ACHN (cell line): Measurements from ENCODE around the gene OR52J3.
A peak's percentile ranks its signal among the peaks of the same experiment; 100 is the strongest.
"Not testable (repeated sequence)": the region's sequence is repeated elsewhere in the genome, so short reads cannot be mapped to it uniquely, and the experiment has no call there.

Experiments
- DNase-seq: peaks from one replicate; pipeline ENCODE4 v3.0.0-alpha.2; 2015
- in situ Hi-C: cut with HindIII; loops from 2 replicates; pipeline ENCODE4 v1.10.0; 2017; ENCODE audit warnings: low sequenced_read_pairs, low pct_ligation_motif_present, low pct_unique_long_range_greater_than_20kb

The OR52J3 gene

DNA sequence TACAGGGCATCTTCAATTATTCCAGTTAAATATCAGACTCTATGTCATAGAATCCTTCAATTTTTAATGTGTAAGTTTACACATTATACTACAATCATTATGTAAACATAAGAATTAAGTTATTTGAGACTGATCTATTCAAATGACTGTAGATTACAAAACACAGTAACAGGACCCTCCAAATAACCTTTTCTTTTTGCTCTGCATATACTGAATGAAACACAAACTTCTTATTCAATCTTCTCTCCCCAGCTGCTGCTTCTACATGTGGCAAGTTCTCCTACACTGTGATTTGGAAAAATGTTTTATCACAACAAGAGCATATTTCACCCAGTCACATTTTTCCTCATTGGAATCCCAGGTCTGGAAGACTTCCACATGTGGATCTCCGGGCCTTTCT lies at the start of gene OR52J3:
OR52J3 (plus strand) TSS at position 301 of the 400 bp plus-strand sequence; CDS start at position 301, 0 bp downstream.
- no peak for DNase-seq
- in situ Hi-C loops = no loop called here

DNA sequence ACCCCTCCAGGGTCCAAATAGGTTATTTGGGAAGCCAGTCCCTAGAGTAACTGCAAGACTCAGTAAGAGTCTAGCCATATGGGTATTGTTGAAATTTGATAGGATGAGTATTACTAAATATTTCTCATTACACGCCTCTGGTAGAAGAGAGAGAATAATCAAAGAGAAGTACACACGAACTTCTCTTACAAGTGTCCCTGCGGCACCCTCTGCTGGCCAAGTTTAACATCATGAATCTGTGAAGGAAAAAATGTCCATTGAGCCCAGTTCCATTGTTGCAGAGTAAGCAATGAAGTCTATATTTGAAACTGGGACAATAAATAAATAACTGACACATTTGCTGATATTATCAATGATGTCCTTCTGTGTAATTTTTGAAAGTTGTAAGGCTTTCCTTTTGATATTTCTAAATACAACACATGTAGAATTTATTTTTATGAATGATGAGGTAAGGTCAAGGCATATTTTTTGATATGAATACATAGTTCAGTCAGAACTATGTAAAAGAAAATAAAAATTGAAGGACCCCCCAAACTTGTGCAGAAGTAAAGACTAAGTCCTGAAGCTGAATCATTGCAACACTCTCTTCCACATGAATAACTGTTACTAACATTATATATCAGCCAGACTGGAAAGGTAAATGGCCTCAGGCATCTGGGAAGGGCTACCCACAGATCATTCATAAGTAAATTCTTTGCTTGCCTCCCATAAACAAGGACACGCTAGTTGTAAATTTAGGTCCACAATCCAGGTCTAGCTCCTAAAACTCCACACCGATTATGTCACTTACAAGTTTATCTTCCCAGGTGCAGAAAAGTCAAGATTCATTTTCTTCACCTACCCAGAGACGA lies 41.7 kb upstream of the OR52J3 start:
- in situ Hi-C loops = no loop called here
- peak; percentile 54 for DNase-seq

DNA sequence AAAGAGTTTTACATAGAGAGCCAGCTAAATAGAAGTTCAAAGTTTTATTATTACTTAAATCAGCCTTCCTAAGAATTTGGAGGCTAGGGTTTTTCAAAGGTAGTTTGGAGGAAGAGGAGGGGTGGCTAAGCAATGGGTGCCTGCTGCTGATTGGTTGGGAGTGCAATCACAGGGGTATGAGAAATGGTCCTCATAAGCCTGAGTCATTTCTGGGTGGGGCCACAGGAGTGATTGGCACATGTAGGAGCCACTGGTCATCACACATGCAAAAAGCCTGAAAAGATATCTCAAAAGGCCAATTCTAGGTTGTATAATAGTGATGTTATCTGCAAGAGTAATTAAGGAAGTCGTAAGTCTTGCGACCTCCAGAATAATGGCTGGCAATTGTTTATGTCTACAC lies 38.8 kb upstream of the OR52J3 start:
- DNase-seq = no peak
- in situ Hi-C loops = no loop called here

DNA sequence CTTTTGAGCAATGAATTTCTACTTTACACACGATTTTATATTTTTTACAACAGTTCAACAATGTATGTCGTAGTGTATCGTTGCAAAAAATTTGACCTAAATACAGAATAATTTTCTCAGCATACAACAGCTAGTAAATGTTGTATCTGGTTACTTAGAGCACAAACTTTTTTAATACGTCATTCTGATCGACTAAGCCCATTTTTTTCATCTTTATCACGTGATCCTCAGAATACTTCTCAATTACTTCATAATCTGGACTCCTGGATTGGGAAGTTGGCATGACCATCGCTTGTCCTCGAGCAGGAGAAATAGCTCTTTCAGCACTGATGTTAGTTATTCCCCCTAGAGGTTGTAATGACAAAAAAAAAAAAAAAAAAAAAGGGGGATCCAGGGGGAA lies 35.1 kb upstream of the OR52J3 start:
- DNase-seq = no peak
- in situ Hi-C loops = no loop called here

DNA sequence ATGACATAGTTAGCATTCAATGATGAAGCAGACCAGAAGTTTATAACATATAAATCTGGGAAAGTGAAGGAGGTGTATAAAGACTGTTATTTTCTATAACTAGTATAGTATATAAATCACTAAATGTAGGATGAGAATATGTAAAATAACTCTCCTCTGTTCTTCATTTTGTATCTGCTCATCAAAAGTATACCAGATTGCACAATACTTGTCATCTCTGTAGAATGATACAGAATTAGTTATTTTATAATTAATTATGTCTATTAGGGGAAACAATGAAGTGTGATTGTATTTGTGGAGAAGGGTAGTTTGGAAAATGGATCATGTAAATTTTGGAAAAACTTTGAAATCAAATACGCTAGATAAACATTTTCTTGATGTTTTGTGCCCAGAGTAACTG lies 33.3 kb upstream of the OR52J3 start:
- in situ Hi-C loops = no loop called here
- no peak for DNase-seq

DNA sequence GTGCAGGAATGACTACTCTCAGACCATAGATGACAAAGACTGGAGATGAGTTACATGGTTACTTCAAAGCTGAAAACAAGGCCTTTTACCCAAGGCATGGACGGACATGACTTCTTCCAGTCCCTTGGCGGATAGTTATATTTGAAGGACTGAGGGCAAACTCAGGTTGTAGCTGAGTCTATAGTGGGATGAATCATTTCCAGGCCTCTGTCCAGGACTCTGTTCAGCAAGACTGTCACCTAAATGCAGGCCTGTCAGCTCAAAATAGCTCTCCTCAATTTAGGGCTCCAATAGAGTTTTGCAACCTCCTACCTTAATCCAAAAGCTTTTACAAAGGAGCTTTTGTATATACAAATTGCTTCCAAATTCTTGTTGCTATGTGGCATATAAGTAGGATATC lies 24.3 kb upstream of the OR52J3 start:
- in situ Hi-C loops = no loop called here
- DNase-seq = no peak

DNA sequence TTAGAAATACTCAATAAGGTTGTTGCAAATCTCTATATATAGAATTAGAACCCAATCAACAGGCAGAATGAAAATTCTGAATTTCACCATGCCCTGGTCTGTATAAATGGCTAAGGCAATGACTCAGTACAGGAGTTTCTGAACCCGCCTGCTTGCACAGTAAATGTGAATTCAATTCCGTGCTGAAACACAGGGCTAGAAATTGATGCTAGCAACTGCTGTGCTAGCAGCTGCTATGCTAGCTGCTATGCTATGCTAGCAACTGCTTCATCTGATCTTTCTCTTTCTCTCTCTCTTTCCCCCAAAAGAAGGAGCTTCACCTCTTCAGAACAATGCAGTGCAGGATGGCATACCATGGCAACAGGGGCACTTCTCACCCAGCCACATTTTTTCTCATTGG lies 9.7 kb upstream of the OR52J3 start:
- in situ Hi-C loops = no loop called here
- DNase-seq = no peak

DNA sequence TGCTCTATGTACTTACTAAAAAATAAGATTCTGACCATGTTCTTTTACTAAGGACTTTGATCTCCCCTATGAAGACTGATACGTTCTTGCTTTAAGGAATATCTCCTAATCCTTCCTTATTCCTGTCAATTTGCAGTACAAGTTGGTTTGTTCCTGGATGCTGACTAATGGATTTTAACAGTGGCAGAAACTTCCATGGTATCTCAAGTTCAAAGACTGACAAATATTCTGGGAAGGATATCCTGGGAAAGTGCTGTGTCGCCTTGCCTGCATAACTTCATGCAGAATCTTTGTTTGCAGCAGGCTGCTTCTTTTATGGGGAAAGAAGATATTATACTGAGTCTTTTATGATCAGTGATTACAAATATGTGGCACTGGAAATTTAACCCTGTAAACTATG lies 8.4 kb upstream of the OR52J3 start:
- DNase-seq = no peak
- in situ Hi-C loops = no loop called here

DNA sequence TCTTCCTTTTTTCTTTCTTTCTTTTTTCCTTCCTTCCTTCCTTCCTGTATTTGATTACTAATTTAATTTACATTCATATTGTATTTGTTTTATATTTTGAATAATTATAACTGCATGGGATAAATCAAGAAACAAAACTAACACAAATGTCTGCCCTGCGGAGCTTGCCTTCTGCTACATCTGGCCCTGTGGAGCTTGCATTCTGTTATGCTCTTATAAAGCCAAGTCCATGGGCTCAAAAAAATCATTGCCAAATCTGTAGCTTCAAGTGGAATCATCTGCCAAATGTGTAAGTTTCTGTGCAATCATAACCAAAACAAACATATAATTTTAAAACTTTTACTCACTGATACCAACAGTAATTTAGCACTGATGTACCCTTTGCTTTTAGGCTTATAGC lies 8.0 kb upstream of the OR52J3 start:
- in situ Hi-C loops = no loop called here

DNA sequence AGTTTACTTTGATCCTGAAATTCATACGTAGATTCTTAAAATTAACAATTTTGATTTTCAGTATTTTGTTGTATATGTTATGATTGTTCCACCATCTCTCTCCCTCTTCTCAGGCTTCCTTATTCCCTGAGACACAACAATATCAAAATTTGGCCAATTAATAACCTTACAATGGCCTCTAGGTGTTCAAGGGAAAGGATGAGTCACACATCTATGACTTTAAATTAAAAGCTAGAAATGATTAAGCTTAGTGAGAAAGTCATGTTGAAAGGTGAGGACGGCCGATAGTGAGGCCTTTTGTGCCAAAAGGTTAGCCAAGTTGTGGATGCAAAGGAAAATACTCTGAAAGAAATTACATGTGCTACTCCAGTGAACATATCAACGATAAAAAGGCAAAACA lies 5.5 kb upstream of the OR52J3 start:
- in situ Hi-C loops = no loop called here
- no peak for DNase-seq

More for the DNA sequence above, 8.0 kb upstream of the OR52J3 start:
- no peak for DNase-seq

DNA sequence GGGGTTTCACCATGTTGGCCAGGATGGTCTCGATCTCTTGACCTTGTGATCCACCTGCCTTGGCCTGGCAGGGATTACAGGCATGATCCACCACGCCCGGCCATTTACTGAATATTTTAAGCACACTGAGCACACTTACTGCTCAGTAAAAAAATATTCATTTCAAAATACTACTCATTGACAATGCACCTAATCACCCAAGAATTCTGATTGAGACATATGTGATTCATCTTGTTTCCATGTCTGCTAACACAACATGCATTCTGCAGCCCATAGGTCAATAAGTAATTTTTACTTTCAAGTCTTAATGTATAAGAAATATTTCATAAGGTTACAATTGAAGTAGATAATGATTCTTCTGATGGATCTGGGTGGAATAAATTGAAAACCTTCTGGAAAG lies 4.2 kb upstream of the OR52J3 start:
- in situ Hi-C loops = no loop called here
- no peak for DNase-seq

DNA sequence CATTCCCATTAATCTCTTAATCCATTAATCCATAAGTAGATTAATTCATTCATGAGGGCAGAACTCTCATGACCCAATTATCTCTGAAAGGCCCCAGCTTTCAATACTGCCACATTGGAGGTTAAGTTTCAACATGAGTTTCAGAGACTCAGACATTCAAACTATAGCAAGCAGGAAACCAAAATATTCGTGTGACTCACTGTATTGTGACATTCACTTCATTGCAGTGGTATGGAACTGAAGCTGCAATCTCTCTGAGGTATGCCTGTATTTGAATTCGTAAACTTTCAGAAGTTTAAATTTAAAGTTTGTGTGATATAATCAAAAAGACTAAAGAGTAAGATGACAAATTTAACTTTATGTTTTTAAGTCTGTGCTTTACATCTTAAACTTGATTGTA lies 2.9 kb upstream of the OR52J3 start:
- no peak for DNase-seq
- in situ Hi-C loops = no loop called here

DNA sequence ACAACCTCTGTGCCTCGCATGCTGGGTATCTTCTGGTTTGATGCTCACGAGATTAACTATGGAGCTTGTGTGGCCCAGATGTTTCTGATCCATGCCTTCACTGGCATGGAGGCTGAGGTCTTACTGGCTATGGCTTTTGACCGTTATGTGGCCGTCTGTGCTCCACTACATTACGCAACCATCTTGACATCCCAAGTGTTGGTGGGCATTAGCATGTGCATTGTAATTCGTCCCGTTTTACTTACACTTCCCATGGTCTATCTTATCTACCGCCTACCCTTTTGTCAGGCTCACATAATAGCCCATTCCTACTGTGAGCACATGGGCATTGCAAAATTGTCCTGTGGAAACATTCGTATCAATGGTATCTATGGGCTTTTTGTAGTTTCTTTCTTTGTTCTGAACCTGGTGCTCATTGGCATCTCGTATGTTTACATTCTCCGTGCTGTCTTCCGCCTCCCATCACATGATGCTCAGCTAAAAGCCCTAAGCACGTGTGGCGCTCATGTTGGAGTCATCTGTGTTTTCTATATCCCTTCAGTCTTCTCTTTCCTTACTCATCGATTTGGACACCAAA lies 516 bp downstream of the OR52J3 start:
- in situ Hi-C loops = no loop called here
- no peak for DNase-seq

DNA sequence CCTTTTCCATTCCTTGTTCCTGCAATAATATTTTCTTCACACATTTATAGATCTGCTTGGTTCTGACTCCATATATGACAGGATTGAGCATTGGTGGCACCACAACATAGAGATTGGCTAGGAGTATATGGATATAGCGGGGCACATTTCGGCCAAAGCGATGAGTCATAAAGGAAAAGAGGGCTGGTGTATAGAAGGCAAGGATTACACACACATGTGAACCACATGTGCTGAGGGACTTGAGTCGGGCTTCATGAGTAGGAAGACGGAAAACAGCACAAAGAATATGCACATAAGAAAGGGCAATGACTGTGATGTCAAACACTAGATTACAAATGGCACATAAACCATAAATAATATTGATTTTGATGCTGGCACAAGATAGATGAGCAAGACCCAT lies 12.4 kb downstream of the OR52J3 start:
- in situ Hi-C loops, DNase-seq: not testable (repeated sequence)

DNA sequence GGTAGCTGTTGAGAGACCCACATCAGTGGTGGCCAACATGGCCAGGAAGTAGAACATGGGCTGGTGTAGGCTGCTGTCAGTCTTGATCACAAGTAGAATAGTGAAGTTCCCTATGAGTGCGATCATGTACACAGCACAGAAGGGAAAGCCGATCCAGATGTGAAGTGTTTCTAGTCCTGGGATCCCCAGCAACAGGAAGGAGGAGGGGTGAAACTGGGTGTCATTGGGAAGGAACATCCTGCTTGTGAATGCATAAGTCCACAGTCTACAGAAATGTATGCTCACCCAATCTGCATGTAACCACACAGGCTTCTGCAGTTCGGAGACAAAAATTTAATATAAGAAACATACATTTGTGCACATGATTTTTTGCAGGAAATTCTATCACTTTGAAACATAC lies 13.1 kb downstream of the OR52J3 start, which contains the start of gene OR52E2:
OR52E2 (minus strand) TSS at position 237 of the 400 bp plus-strand sequence; CDS start at position 237, 0 bp downstream.
- in situ Hi-C loops = no loop called here

DNA sequence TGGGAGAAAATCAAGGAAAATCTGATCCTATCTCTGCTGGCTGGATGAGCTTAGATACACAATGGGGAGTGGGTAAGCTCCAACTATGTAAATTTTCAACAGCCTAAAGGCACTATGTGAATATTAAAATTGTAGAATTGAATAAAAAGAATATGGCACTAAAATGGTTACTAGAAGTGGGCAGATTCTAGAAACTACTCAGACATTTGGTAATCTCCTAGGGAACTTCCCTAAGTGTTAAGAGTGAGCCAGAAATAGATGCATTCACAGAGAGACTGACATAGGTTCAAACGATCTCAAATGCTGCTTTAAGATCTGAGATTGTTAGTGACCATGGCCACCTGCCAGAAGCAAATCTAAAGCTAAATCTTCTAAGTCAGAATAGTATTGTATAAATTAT lies 18.7 kb downstream of the OR52J3 start:
- DNase-seq = no peak
- in situ Hi-C loops = no loop called here

More for the DNA sequence above, 13.1 kb downstream of the OR52J3 start, which contains the start of gene OR52E2:
- DNase-seq = no peak

DNA sequence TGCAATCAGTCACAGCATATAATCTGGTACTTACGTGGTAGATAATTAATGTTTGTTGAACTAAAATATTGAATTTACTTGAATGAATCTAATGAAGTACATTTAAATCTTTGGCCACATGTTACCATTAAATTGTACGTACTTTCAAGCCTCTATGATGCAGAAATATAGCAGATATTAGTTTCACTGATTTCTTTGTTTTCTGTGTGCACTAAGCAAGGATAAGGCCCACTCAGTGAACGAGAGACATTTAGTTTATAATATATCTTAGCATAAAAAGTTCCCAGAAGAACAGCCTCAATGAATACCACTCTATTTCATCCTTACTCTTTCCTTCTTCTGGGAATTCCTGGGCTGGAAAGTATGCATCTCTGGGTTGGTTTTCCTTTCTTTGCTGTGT lies 22.9 kb downstream of the OR52J3 start, which contains the start of gene OR52E1:
OR52E1 (plus strand) TSS at position 301 of the 400 bp plus-strand sequence.
- in situ Hi-C loops = no loop called here
- no peak for DNase-seq

DNA sequence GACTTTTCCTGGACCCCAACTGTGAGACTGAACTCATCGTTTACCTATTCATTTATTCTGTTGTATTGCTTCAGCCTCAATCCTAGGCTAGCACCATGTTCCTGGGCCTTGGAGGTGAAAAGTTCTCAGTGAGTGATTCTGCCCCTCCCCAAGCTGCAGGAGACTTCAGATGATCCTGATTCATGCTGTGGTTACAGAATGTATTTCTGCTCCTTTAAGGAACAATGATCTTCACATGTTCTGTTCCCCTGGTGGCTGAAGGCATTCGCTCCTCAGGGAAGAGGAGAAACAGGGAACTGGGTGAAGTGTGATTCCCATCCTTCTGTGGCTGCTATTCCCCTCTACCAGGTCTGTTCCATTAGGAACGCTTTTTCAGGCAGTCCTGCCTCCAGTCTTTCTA lies 25.5 kb downstream of the OR52J3 start:
- in situ Hi-C loops = no loop called here
- no peak for DNase-seq

DNA sequence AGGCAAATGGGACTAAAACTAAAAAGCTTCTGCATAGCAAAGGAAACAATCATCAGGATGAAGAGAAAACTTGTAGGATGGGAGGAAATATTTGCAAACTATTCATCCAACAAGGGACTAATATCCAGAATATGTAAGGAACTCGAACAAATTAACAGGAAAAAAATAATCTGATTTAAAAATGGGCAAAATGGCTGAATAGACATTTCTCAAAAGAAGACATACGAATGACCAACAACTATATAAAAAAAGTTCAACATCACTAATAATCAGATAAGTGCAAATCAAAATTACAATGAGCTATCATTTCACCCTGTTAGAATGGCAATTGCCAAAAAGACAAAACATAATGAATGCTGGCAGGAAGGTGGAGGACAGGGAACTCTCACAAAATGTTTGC lies 35.1 kb downstream of the OR52J3 start:
- in situ Hi-C loops = no loop called here
- DNase-seq = no peak

DNA sequence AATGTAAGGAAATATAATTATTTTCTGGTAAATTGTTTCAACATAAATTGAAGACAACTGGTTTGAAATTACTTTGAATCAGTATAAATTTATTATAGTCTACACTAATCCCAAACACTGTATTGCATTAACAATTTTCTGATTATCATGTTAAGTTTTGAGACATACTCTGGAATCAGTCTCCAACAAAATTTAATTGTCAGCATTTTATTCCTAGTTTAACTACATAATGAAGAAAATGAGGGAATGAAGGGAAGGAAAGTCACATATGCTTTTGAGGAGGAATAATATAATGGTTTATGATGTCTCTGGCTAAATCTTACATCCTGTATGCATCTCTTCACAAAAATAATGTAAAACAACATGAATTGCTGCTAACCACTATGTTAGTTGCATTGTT lies 37.3 kb downstream of the OR52J3 start:
- in situ Hi-C loops = no loop called here
- no peak for DNase-seq
